Suprapubic skin (tissue), 3 donors: ENCODE measurements around the gene TAGLN3.

Experiments
- CTCF ChIP-seq, 2 donors: fragments of 200-600 bp in 1 of 2; fragments of 450-650 bp in 1 of 2; sonication (generic) in 1 of 2; IDR thresholded peaks; one replicate each; pipeline ENCODE4 v1.5.1; 2016 to 2019; ENCODE audit warnings: antibody characterized with exemption in 2 of 2, mild to moderate bottlenecking in 1 of 2, moderate library complexity in 1 of 2
- POLR2A ChIP-seq, 2 donors: fragments of 450-650 bp; IDR thresholded peaks; one replicate each; pipeline ENCODE4 v1.6.1; 2017; ENCODE audit warnings: antibody characterized with exemption in 2 of 2, mild to moderate bottlenecking in 2 of 2, moderate library complexity in 2 of 2

- TF ChIP-seq POLR2A (IDR thresholded peaks at IDR 0.05) (no peak), CTCF (IDR thresholded peaks at IDR 0.05) (no peak)
Observed at GRCh38 chr3:112004669-112005068, 5.9 kb downstream of the TAGLN3 start.
